CD4-positive, alpha-beta T cell (primary cell): ENCODE measurements around the gene ENOX2. TPM values are rescaled to one million over a fixed set of nuclear protein-coding genes. Genes with fewer than 3 reads are reported as not detected.

Experiments
- ATAC-seq: fragments of 200-7000 bp; cut with Tn5 transposase; one replicate; pipeline ENCODE4 v1.10.0; 2022; ENCODE audit warnings: mild to moderate bottlenecking; ENCODE audit not compliant: poor library complexity
- CTCF ChIA-PET: fragments of 350-600 bp; sonication (Branson Sonifier 250); formaldehyde crosslinking; loops from one replicate; lab custom pipeline; 2021; ENCODE audit warnings: antibody characterized with exemption, inconsistent platforms; lab: Charles Lee
- POLR2A ChIA-PET: fragments of 350-600 bp; sonication (Branson Sonifier 250); formaldehyde crosslinking; loops from one replicate; lab custom pipeline; 2021; ENCODE audit warnings: antibody characterized with exemption, inconsistent platforms; lab: Charles Lee
- DNase-seq, 14 experiments: peaks; one replicate each; pipeline ENCODE4 v3.0.0-alpha.2; 2013 to 2020; ENCODE audit warnings: mixed read lengths in 2 of 14
- H3K27ac ChIP-seq, 2 donors: one replicate each; pipeline versions ENCODE4 v1.5.1 to v1.7.0; 2013; ENCODE audit warnings: low read length in 2 of 2, low read depth in 1 of 2, mild to moderate bottlenecking in 1 of 2
- H3K27me3 ChIP-seq, 2 experiments: 1 replicate in 1 of 2; 2 replicates in 1 of 2; pipeline versions ENCODE4 v1.6.1 to v1.7.0; 2013; ENCODE audit warnings: low read length in 2 of 2, control low read depth in 1 of 2, mild to moderate bottlenecking in 1 of 2, moderate library complexity in 1 of 2; ENCODE audit not compliant: insufficient read depth in 2 of 2, control insufficient read depth in 1 of 2
- H3K36me3 ChIP-seq: one replicate; pipeline ENCODE4 v1.6.1; 2013; ENCODE audit warnings: low read length, control low read depth; ENCODE audit not compliant: insufficient read depth
- H3K4me1 ChIP-seq: one replicate; pipeline ENCODE4 v1.6.1; 2013; ENCODE audit warnings: low read length, control low read depth; ENCODE audit not compliant: insufficient read depth
- H3K4me3 ChIP-seq: one replicate; pipeline ENCODE4 v1.5.1; 2013; ENCODE audit warnings: mild to moderate bottlenecking, low read length, moderate library complexity
- H3K9me3 ChIP-seq, 2 experiments: 1 replicate in 1 of 2; 2 replicates in 1 of 2; pipeline versions ENCODE4 v1.6.1 to v1.7.0; 2013; ENCODE audit warnings: low read length in 2 of 2, mild to moderate bottlenecking in 2 of 2, control low read depth in 1 of 2, moderate library complexity in 1 of 2; ENCODE audit not compliant: control insufficient read depth in 1 of 2, insufficient read depth in 1 of 2
- H3K27ac Mint-ChIP-seq: one replicate; pipeline ENCODE4 v1.8.0; 2020; ENCODE audit warnings: mixed read lengths
- H3K27me3 Mint-ChIP-seq: one replicate; pipeline ENCODE4 v1.8.0; 2021; ENCODE audit warnings: mixed read lengths
- H3K36me3 Mint-ChIP-seq: one replicate; pipeline ENCODE4 v1.8.0; 2021; ENCODE audit warnings: low read depth, mixed read lengths
- H3K4me1 Mint-ChIP-seq: one replicate; pipeline ENCODE4 v1.8.0; 2021; ENCODE audit warnings: low read depth, mixed read lengths
- H3K4me3 Mint-ChIP-seq: one replicate; pipeline ENCODE4 v1.8.0; 2020; ENCODE audit warnings: mild to moderate bottlenecking, mixed read lengths
- H3K9me3 Mint-ChIP-seq: one replicate; pipeline ENCODE4 v1.8.0; 2020; ENCODE audit warnings: mixed read lengths
- CTCF ChIP-seq: fragments of 200-600 bp; IDR thresholded peaks from one replicate; pipeline ENCODE4 v1.8.0; 2022; ENCODE audit warnings: antibody characterized with exemption, mild to moderate bottlenecking
- intact Hi-C, 2 experiments: fragments of 100-400 bp; cut with DNase I in 1 of 2; cut with micrococcal nuclease in 1 of 2; formaldehyde crosslinking; loops; one replicate each; pipeline versions ENCODE4 v1.15.1 to v1.9.0; 2023 to 2025; cut with DNase I, micrococcal nuclease
- total RNA-seq, 174 experiments: library from RNA in 2 of 174; stranded (reverse) in 2 of 174; gene quantifications; one replicate each; pipeline ENCODE4 v1.2.3 and lab custom pipeline; 2021 to 2026

The ENOX2 gene
- total RNA-seq, 2 experiments from 2014 or later: 4.0 to 6.5 TPM

GRCh38 chrX:130834830-130835229, 68.2 kb downstream of the ENOX2 start:
- no peaks in the 10 kb centered on the region for H3K27me3 Mint-ChIP-seq
- POLR2A ChIA-PET: no interaction called here
- no peak overlapping the region for H3K27ac Mint-ChIP-seq
- CTCF ChIA-PET: no interaction called here
- Histone ChIP-seq H3K27ac (no peak overlapping the region), H3K4me3 (no peak overlapping the region), H3K36me3 (no peaks in the 10 kb centered on the region), H3K4me1 (no peaks in the 10 kb centered on the region), H3K9me3 (no peaks in the 10 kb centered on the region), H3K27me3 (no peaks in the 10 kb centered on the region)
- DNase-seq: no peak
- H3K4me1 Mint-ChIP-seq: peaks cover 40% of the 10 kb centered on the region
- no peak for ATAC-seq
- no peaks in the 10 kb centered on the region for H3K9me3 Mint-ChIP-seq
- H3K4me3 Mint-ChIP-seq: no peak overlapping the region
- no peak for TF ChIP-seq CTCF
- H3K36me3 Mint-ChIP-seq: no peaks in the 10 kb centered on the region
- intact Hi-C loops: no loop called here

GRCh38 chrX:130834149-130834548, 68.9 kb downstream of the ENOX2 start:
- POLR2A ChIA-PET: no interaction called here
- intact Hi-C loops: no loop called here
- Histone ChIP-seq H3K36me3 (no peaks in the 10 kb centered on the region), H3K4me1 (no peaks in the 10 kb centered on the region), H3K4me3 (no peak overlapping the region), H3K27ac (no peak overlapping the region), H3K9me3 (no peaks in the 10 kb centered on the region), H3K27me3 (no peaks in the 10 kb centered on the region)
- ATAC-seq (no peak), DNase-seq (no peak)
- no peak overlapping the region for H3K4me3 Mint-ChIP-seq
- H3K36me3 Mint-ChIP-seq: no peaks in the 10 kb centered on the region
- H3K4me1 Mint-ChIP-seq: peaks cover 40% of the 10 kb centered on the region
- no peak for TF ChIP-seq CTCF
- CTCF ChIA-PET: no interaction called here
- H3K27ac Mint-ChIP-seq: no peak overlapping the region
- H3K27me3 Mint-ChIP-seq: no peaks in the 10 kb centered on the region
- no peaks in the 10 kb centered on the region for H3K9me3 Mint-ChIP-seq

GRCh38 chrX:130831347-130831722, 71.7 kb downstream of the ENOX2 start:
- no peak overlapping the region for H3K27ac ChIP-seq
- intact Hi-C loops: no loop called here
- POLR2A ChIA-PET: no interaction called here
- no peaks in the 10 kb centered on the region for H3K27me3 ChIP-seq
- Mint-ChIP-seq H3K27ac (no peak overlapping the region), H3K27me3 (no peaks in the 10 kb centered on the region), H3K36me3 (no peaks in the 10 kb centered on the region), H3K4me1 (peaks cover 26% of the 10 kb centered on the region), H3K9me3 (no peaks in the 10 kb centered on the region), H3K4me3 (no peak overlapping the region)
- H3K4me3 ChIP-seq: no peak overlapping the region
- no peaks in the 10 kb centered on the region for H3K36me3 ChIP-seq
- CTCF ChIA-PET: no interaction called here
- no peaks in the 10 kb centered on the region for H3K4me1 ChIP-seq
- ATAC-seq: no peak
- no peak for DNase-seq
- H3K9me3 ChIP-seq: no peaks in the 10 kb centered on the region
- no peak for TF ChIP-seq CTCF
